H1 (cell line): ENCODE measurements around the gene PANX1. TPM values are rescaled to one million over a fixed set of nuclear protein-coding genes. Genes with fewer than 3 reads are reported as not detected.
A peak's percentile ranks its signal among the peaks of the same experiment; 100 is the strongest.

ENCODE experiments used
- CTCF ChIA-PET: fragments of 300-600 bp; sonication (Branson Sonifier 250); formaldehyde crosslinking; loops from one replicate; lab custom pipeline; 2021; ENCODE audit not compliant: partially characterized antibody; lab: Charles Lee
- POLR2A ChIA-PET: fragments of 300-600 bp; sonication (Branson Sonifier 250); formaldehyde crosslinking; loops from one replicate; lab custom pipeline; 2021; ENCODE audit warnings: inconsistent platforms; ENCODE audit not compliant: partially characterized antibody; lab: Charles Lee
- DNase-seq, 2 experiments: peaks; one replicate each; pipeline versions ENCODE4 v3.0.0 to v3.0.0-alpha.2; 2010 to 2022; ENCODE audit warnings: low spot score in 2 of 2, low read depth in 1 of 2, mixed read lengths in 1 of 2
- FAIRE-seq: peaks from 2 replicates; lab custom pipeline; 2011; peaks lifted over from hg19 to GRCh38; lab: Jason Lieb, UNC
- H2AFZ ChIP-seq: 2 replicates; pipeline ENCODE4 v1.8.1; 2012; ENCODE audit warnings: low read length, inconsistent platforms
- H2AK5ac ChIP-seq: 2 replicates; pipeline ENCODE4 v1.6.1; 2013; ENCODE audit warnings: low read depth, low read length
- H2BK120ac ChIP-seq: replicated peaks from 2 replicates; pipeline ENCODE3; 2013; ENCODE audit warnings: low read depth, low read length, inconsistent platforms
- H2BK12ac ChIP-seq: 2 replicates; pipeline ENCODE4 v1.6.1; 2013; ENCODE audit warnings: low read depth, low read length
- H2BK15ac ChIP-seq: 2 replicates; pipeline ENCODE4 v1.6.1; 2013; ENCODE audit warnings: low read length
- H2BK20ac ChIP-seq: 2 replicates; pipeline ENCODE4 v1.6.1; 2013; ENCODE audit warnings: low read length
- H2BK5ac ChIP-seq: 2 replicates; pipeline ENCODE4 v1.6.1; 2013; ENCODE audit warnings: low read depth, low read length
- H3K14ac ChIP-seq: 2 replicates; pipeline ENCODE4 v1.6.1; 2013; ENCODE audit warnings: inconsistent platforms; ENCODE audit not compliant: insufficient read length
- H3K18ac ChIP-seq: 2 replicates; pipeline ENCODE4 v1.6.1; 2013; ENCODE audit warnings: low read length; ENCODE audit errors: extremely low read depth
- H3K23ac ChIP-seq: 2 replicates; pipeline ENCODE4 v1.6.1; 2013; ENCODE audit warnings: inconsistent platforms; ENCODE audit not compliant: insufficient read length
- H3K23me2 ChIP-seq: 2 replicates; pipeline ENCODE4 v1.6.1; 2013; ENCODE audit warnings: low read depth, low read length
- H3K27ac ChIP-seq: 2 replicates; pipeline ENCODE4 v1.6.1; 2011; ENCODE audit warnings: low read depth, low read length, inconsistent platforms
- H3K27me3 ChIP-seq, 4 experiments: replicated peaks in 1 of 4; 1 replicate in 1 of 4; 2 replicates in 3 of 4; pipeline versions ENCODE4 v1.6.1 to v1.8.1; 2011 to 2013; ENCODE audit warnings: low read length in 3 of 4, mild to moderate bottlenecking in 3 of 4, inconsistent platforms in 2 of 4, mixed read lengths in 2 of 4, moderate library complexity in 1 of 4; ENCODE audit not compliant: control insufficient read depth in 3 of 4, insufficient read depth in 3 of 4; ENCODE audit errors: extremely low read depth in 1 of 4
- H3K36me3 ChIP-seq, 4 experiments: 2 replicates each; pipeline versions ENCODE4 v1.6.1 to v1.8.1; 2011 to 2013; ENCODE audit warnings: mild to moderate bottlenecking in 4 of 4, low read length in 3 of 4, moderate library complexity in 2 of 4, control low read depth in 1 of 4, inconsistent platforms in 1 of 4; ENCODE audit not compliant: insufficient read depth in 4 of 4, control insufficient read depth in 2 of 4
- H3K4ac ChIP-seq: replicated peaks from 2 replicates; pipeline ENCODE3; 2013; ENCODE audit warnings: low read length, low read depth, mixed read lengths, inconsistent platforms; ENCODE audit not compliant: insufficient read length
- H3K4me1 ChIP-seq, 4 experiments: replicated peaks in 1 of 4; 1 replicate in 1 of 4; 2 replicates in 3 of 4; pipeline versions ENCODE4 v1.6.1 to v1.8.1; 2011 to 2013; ENCODE audit warnings: low read length in 3 of 4, inconsistent platforms in 2 of 4, mixed read lengths in 1 of 4; ENCODE audit not compliant: insufficient read depth in 4 of 4, control insufficient read depth in 3 of 4
- H3K4me2 ChIP-seq, 2 experiments: 2 replicates each; pipeline versions ENCODE4 v1.6.1 to v1.8.1; 2011 to 2013; ENCODE audit warnings: low read depth in 2 of 2, low read length in 2 of 2, control low read depth in 1 of 2, inconsistent platforms in 1 of 2, mild to moderate bottlenecking in 1 of 2; ENCODE audit not compliant: insufficient read depth in 1 of 2
- H3K4me3 ChIP-seq, 4 experiments: fragments of 200-600, 300-600 bp in 1 of 4; sonication (generic), shearing (Covaris generic), sonication (Bioruptor Twin) in 1 of 4; 2 replicates each; pipeline versions ENCODE4 v1.5.1 to v1.8.1; 2011 to 2016; ENCODE audit warnings: low read length in 4 of 4, low read depth in 3 of 4, control low read depth in 2 of 4, inconsistent platforms in 2 of 4, mild to moderate bottlenecking in 2 of 4, mixed read lengths in 1 of 4, moderate library complexity in 1 of 4; ENCODE audit not compliant: insufficient read depth in 2 of 4; ENCODE audit errors: extremely low read depth in 1 of 4
- H3K56ac ChIP-seq: replicated peaks from 2 replicates; pipeline ENCODE3; 2013; ENCODE audit warnings: low read depth, mild to moderate bottlenecking, mixed read lengths, low read length, inconsistent platforms; ENCODE audit not compliant: insufficient read length
- H3K79me1 ChIP-seq: 2 replicates; pipeline ENCODE4 v1.6.1; 2013; ENCODE audit warnings: low read depth, low read length, control low read depth
- H3K79me2 ChIP-seq, 2 experiments: 2 replicates each; pipeline versions ENCODE4 v1.6.1 to v1.8.1; 2012 to 2013; ENCODE audit warnings: low read length in 2 of 2, mild to moderate bottlenecking in 2 of 2, inconsistent platforms in 1 of 2; ENCODE audit not compliant: insufficient read depth in 2 of 2, control insufficient read depth in 1 of 2
- H3K9ac ChIP-seq, 4 experiments: replicated peaks in 1 of 4; 1 replicate in 1 of 4; 2 replicates in 3 of 4; pipeline versions ENCODE4 v1.6.1 to v1.8.1; 2011 to 2013; ENCODE audit warnings: low read depth in 3 of 4, low read length in 3 of 4, control low read depth in 2 of 4, mild to moderate bottlenecking in 2 of 4, moderate library complexity in 2 of 4, inconsistent platforms in 1 of 4; ENCODE audit errors: extremely low read depth in 1 of 4
- H3K9me3 ChIP-seq, 2 experiments: 2 replicates each; pipeline versions ENCODE4 v1.6.1 to v1.8.1; 2012 to 2013; ENCODE audit warnings: mild to moderate bottlenecking in 2 of 2, moderate library complexity in 2 of 2, control low read depth in 1 of 2, inconsistent platforms in 1 of 2, low read depth in 1 of 2, low read length in 1 of 2, mixed read lengths in 1 of 2; ENCODE audit not compliant: insufficient read depth in 2 of 2
- H4K20me1 ChIP-seq, 2 experiments: replicated peaks in 1 of 2; 2 replicates each; pipeline versions ENCODE3 to v1.8.1; 2011 to 2013; ENCODE audit warnings: inconsistent platforms in 2 of 2, low read length in 2 of 2, mild to moderate bottlenecking in 1 of 2; ENCODE audit not compliant: insufficient read depth in 2 of 2, control insufficient read depth in 1 of 2
- H4K5ac ChIP-seq: 2 replicates; pipeline ENCODE4 v1.6.1; 2013; ENCODE audit warnings: low read length, low read depth, mixed read lengths, inconsistent platforms; ENCODE audit not compliant: insufficient read length
- H4K8ac ChIP-seq: 2 replicates; pipeline ENCODE4 v1.8.0; 2013; ENCODE audit warnings: mild to moderate bottlenecking, moderate library complexity, low read length, inconsistent platforms; ENCODE audit not compliant: insufficient read depth; ENCODE audit errors: extremely low read depth
- H4K91ac ChIP-seq: replicated peaks from 2 replicates; pipeline ENCODE3; 2013; ENCODE audit warnings: low read length, mixed read lengths, inconsistent platforms; ENCODE audit not compliant: insufficient read length
- BACH1 ChIP-seq: IDR thresholded peaks from 2 replicates; pipeline ENCODE4 v1.6.1; 2012; ENCODE audit warnings: low read length, improper control_type of control experiment
- CHD1 ChIP-seq: IDR thresholded peaks from 2 replicates; pipeline ENCODE4 v1.6.1; 2012; ENCODE audit warnings: low read depth, low read length, improper control_type of control experiment
- E2F6 ChIP-seq: IDR thresholded peaks from 2 replicates; pipeline ENCODE4 v1.6.1; 2012; ENCODE audit warnings: inconsistent platforms
- MAFK ChIP-seq: IDR thresholded peaks from 2 replicates; pipeline ENCODE4 v1.6.1; 2012; ENCODE audit warnings: low read depth, mild to moderate bottlenecking, improper control_type of control experiment, low read length
- RAD21 ChIP-seq, 2 experiments: IDR thresholded peaks in 1 of 2; conservative IDR thresholded peaks in 1 of 2; 2 replicates each; pipeline ENCODE4 v1.6.1; 2011; ENCODE audit warnings: low read depth in 2 of 2, low read length in 2 of 2, improper control_type of control experiment in 1 of 2, inconsistent platforms in 1 of 2, mild to moderate bottlenecking in 1 of 2, moderate library complexity in 1 of 2
- SAP30 ChIP-seq: fragments of 300-600 bp; sonication (generic); IDR thresholded peaks from 2 replicates; pipeline ENCODE4 v1.7.1; 2012; ENCODE audit warnings: low read length, moderate library complexity, mild to moderate bottlenecking, inconsistent platforms; ENCODE audit not compliant: insufficient read depth, insufficient replicate concordance
- SIN3A ChIP-seq, 2 experiments: IDR thresholded peaks in 1 of 2; conservative IDR thresholded peaks in 1 of 2; 2 replicates each; pipeline ENCODE4 v1.6.1; 2011 to 2012; ENCODE audit warnings: low read length in 2 of 2, improper control_type of control experiment in 1 of 2, low read depth in 1 of 2, mild to moderate bottlenecking in 1 of 2
- WGBS, 2 experiments: shearing (Covaris generic) in 1 of 2; methylation state at CpG; one replicate each; pipeline versions ENCODE4 v1.1.6 to v1.1.7; 2013 to 2015; ENCODE audit warnings: low lambda C conversion rate in 2 of 2, mixed read lengths in 2 of 2, inconsistent platforms in 1 of 2, low coverage in 1 of 2, missing lambda C conversion rate in 1 of 2; ENCODE audit not compliant: insufficient replicate concordance in 2 of 2, insufficient coverage in 1 of 2, insufficient read length in 1 of 2; ENCODE audit errors: extremely low coverage in 1 of 2, missing lambda C conversion rate in 1 of 2; 5-methylcytosine and 5-hydroxymethylcytosine counted together
- polyA plus RNA-seq, 7 experiments: library from polyadenylated mRNA; depleted of rRNA in 3 of 7; stranded (reverse) in 5 of 7; unstranded in 2 of 7; fragments of >200 nt in 5 of 7; fragments of 200-250 nt in 2 of 7; gene quantifications; 1 replicate in 5 of 7; 2 replicates in 1 of 7; 4 replicates in 1 of 7; pipeline versions ENCODE4 v1.2.1 to v1.2.3, GENCODE V29; 2011 to 2013; ENCODE audit warnings: missing spikeins in 2 of 7, mixed read lengths in 2 of 7
- total RNA-seq: library from RNA; stranded (reverse); fragmentation: NEBNext Ultra II Directional; extraction: Animal tissue kit (Norgen Biotek cat#: 25700); gene quantifications from 2 replicates; pipeline ENCODE4 v1.2.1, GENCODE V29; 2021

The PANX1 gene
- total and polyA plus RNA-seq, 2 of the 8 experiments (the other 6 are each of a cell fraction or from before 2014, with no cell fraction given): 15.9 to 35.2 TPM

- peaks cover 20% of the 10 kb centered on the region for H3K79me1 ChIP-seq
- H3K4me2 ChIP-seq: peak overlapping the region; percentile 96 to 97
- H3K36me3 ChIP-seq: 0 out of 8 replicates have a peak, but pooled peaks cover 0 to 4% (median 0%) of the 10 kb centered on the region in 4 experiments
- 0 out of 2 replicates have a peak overlapping the region, but pooled peaks have one; percentile 16 for H2AK5ac ChIP-seq
- DNase-seq (peak in 1 of 2 experiments; percentile 33), FAIRE-seq (no peak)
- H3K9me3 ChIP-seq: peaks cover 0 to 3% of the 10 kb centered on the region in 2 experiments; a peak in 2 of 4 replicates
- CTCF ChIA-PET: interaction anchor here (0.6 to 2.9 kb wide), 7 partner anchors 9 to 312 kb away, joined by 3 to 12 read pairs (median 4); no protein-coding TSS in a partner anchor
- H3K4me1 ChIP-seq: peaks cover 13 to 39% (median 24%) of the 10 kb centered on the region in 4 experiments
- POLR2A ChIA-PET: interaction anchor here (0.6 to 2.8 kb wide), 17 partner anchors 10 to 388 kb away, joined by 3 to 32 read pairs (median 4); partner anchors contain the start of genes C11orf54 and TAF1D
- peaks cover 28 to 40% of the 10 kb centered on the region in 2 experiments for H4K20me1 ChIP-seq
- peak overlapping the region; percentile 27 for H3K4ac ChIP-seq
- H3K56ac ChIP-seq: peak overlapping the region; percentile 82
- no peak overlapping the region for H3K23ac ChIP-seq
- peaks cover 45 to 81% of the 10 kb centered on the region in 2 experiments for H3K79me2 ChIP-seq
- H4K91ac ChIP-seq: no peak overlapping the region
- 12% methylated on average over 20 of the region's 20 CpGs; no CpG with 5 or more reads in 1 of the 2 experiments for WGBS, 2 experiments
- H4K8ac ChIP-seq: peak overlapping the region; percentile 97; the same call in 1 of the 2 replicates
- no peaks in the 10 kb centered on the region for H3K27me3 ChIP-seq
- H4K5ac ChIP-seq: peak overlapping the region; percentile 79
- H3K14ac ChIP-seq: no peak overlapping the region
- no peak overlapping the region for H2AFZ ChIP-seq
- H2BK12ac ChIP-seq: peak overlapping the region; percentile 3; the same call in 1 of the 2 replicates
- peak overlapping the region; percentile 77 to 96 (median 86) for H3K4me3 ChIP-seq
- H3K27ac ChIP-seq: peak overlapping the region; percentile 90
- peaks cover 17% of the 10 kb centered on the region for H3K23me2 ChIP-seq
- no peak overlapping the region for H2BK20ac ChIP-seq
- peak overlapping the region; percentile 96 for H2BK5ac ChIP-seq
- no peak overlapping the region for H2BK15ac ChIP-seq
- peak overlapping the region; percentile 52 to 95 (median 87) for H3K9ac ChIP-seq
- peak overlapping the region; percentile 10 for H2BK120ac ChIP-seq
- H3K18ac ChIP-seq: peak overlapping the region; percentile 86; the same call in 1 of the 2 replicates
- TF ChIP-seq RAD21 (IDR thresholded peaks at IDR 0.05 in 1 of 2, conservative IDR thresholded peaks at IDR 0.05 in 1 of 2; ENCODE audit: low read depth in 2 of 2, low read length in 2 of 2) (no peak), BACH1 (no peak), CHD1 (no peak), MAFK (no peak), SAP30 (peak; percentile 57), E2F6 (no peak), SIN3A (conservative IDR thresholded peaks at IDR 0.05 in 1 of 2, IDR thresholded peaks at IDR 0.05 in 1 of 2; ENCODE audit: low read depth in 1 of 2, low read length in 2 of 2) (no peak)
Measured at GRCh38 chr11:94129512-94130297, 1.1 kb downstream of the PANX1 start.
